ENCODE measurements around the gene ADAMTSL3.
A peak's percentile ranks its signal among the peaks of the same experiment; 100 is the strongest.
"Not testable (repeated sequence)": the region's sequence is repeated elsewhere in the genome, so short reads cannot be mapped to it uniquely, and the experiment has no call there.

ADAMTSL3 gene

GRCh38 chr15:84042434-84043056 lies 388.6 kb downstream of the ADAMTSL3 start:
- DNase-seq (ENCODE audit: low read depth) = not testable (repeated sequence)

GRCh38 chr15:84046064-84046637 lies 392.2 kb downstream of the ADAMTSL3 start:
- no peak for DNase-seq (ENCODE audit: low read depth)

GRCh38 chr15:84049480-84049879 lies 395.6 kb downstream of the ADAMTSL3 start:
- DNase-seq (ENCODE audit: low read depth) = not testable (repeated sequence)

- DNase-seq (ENCODE audit: low read depth) = no peak
These were observed 396.2 kb downstream of the ADAMTSL3 start for GRCh38 chr15:84050076-84050475.

- not testable (repeated sequence) for DNase-seq (ENCODE audit: low read depth)
These were observed 397.2 kb downstream of the ADAMTSL3 start for GRCh38 chr15:84051146-84051545.

- DNase-seq (ENCODE audit: low read depth) = not testable (repeated sequence)
These were observed 400.6 kb downstream of the ADAMTSL3 start for GRCh38 chr15:84054544-84054943.

- DNase-seq (ENCODE audit: low read depth) = no peak
These were observed 403.9 kb downstream of the ADAMTSL3 start for GRCh38 chr15:84057714-84058331.

- DNase-seq (ENCODE audit: low read depth) = not testable (repeated sequence)
These were observed 409.8 kb downstream of the ADAMTSL3 start for GRCh38 chr15:84063674-84064073.

- DNase-seq (ENCODE audit: low read depth) = not testable (repeated sequence)
These were observed 414.8 kb downstream of the ADAMTSL3 start for GRCh38 chr15:84068674-84069073.

GRCh38 chr15:84078038-84078437 lies 424.1 kb downstream of the ADAMTSL3 start:
- DNase-seq (ENCODE audit: low read depth) = not testable (repeated sequence)

GRCh38 chr15:84079325-84079884 lies 425.5 kb downstream of the ADAMTSL3 start:
- not testable (repeated sequence) for DNase-seq (ENCODE audit: low read depth)

- DNase-seq (ENCODE audit: low read depth) = peak; percentile 14
These were observed 426.2 kb downstream of the ADAMTSL3 start for GRCh38 chr15:84079885-84080777.

- DNase-seq (ENCODE audit: low read depth) = peak; percentile 64
These were observed 426.8 kb downstream of the ADAMTSL3 start for GRCh38 chr15:84080778-84081084.

- peak; percentile 92 for DNase-seq (ENCODE audit: low read depth)
These were observed 427.7 kb downstream of the ADAMTSL3 start for GRCh38 chr15:84081391-84082168.

- peak; percentile 21 for DNase-seq (ENCODE audit: low read depth)
These were observed 428.8 kb downstream of the ADAMTSL3 start for GRCh38 chr15:84082739-84083138.

- DNase-seq (ENCODE audit: low read depth) = not testable (repeated sequence)
These were observed 432.1 kb downstream of the ADAMTSL3 start for GRCh38 chr15:84086071-84086470.

All from amniotic epithelial cell (primary cell).